ENCODE measurements around the gene FBXO4.

Gene FBXO4

DNA sequence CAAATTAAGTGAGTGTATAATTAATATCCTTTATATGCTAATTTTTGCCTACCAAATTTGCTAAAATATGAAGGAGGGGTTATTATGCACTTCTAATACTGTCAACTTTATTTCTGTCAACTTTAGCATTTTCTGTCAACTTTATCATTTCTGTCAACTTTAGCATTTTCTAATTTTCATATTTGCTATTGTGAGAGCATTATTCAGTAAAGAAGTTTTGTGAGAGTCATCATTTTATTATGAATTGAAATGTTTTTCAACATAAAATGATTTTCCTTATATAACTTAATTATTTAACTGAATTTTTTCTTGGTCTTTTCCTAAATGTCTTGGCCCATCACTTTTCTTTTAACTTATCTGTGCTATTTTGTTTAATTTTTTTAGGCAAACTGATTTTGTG is 58.2 kb downstream of the FBXO4 start:
- no peak for DNase-seq

DNA sequence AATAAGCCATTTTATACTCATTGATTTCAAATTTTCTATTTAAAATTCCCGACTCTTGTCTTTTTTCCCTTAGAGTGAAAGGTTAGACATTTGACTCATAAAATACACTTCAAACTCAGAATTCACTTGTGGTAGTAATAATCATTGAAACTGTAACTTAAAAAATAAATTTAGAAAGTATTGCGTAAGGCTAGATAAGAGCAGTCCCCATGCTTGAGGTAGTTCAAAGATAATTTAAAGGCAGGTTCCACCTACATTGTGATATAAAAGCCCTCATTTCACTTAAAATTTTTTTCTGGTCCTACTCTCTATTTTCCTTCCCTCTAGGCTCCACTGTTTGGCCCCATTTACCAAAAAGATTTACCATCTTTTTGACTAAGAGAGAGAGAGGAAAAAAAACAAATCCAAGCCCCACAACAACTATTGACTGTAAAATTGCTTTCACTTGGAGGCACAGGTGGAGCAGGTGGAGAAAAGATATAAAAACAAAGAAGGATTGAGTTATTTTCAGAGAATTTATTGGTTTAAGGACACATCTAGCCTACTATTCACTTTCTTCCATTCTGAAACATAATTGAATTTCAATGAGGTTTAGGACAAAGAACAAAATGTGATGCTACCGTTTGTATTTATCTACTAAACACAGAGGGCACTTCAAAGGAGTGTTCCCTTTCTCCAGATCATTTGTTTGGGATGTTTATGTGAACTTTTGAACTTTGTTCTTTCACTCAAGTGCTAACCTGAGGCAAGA is 61.0 kb downstream of the FBXO4 start:
- DNase-seq, result no peak
